ENCODE measurements around the gene IGLON5.

Gene IGLON5

DNA sequence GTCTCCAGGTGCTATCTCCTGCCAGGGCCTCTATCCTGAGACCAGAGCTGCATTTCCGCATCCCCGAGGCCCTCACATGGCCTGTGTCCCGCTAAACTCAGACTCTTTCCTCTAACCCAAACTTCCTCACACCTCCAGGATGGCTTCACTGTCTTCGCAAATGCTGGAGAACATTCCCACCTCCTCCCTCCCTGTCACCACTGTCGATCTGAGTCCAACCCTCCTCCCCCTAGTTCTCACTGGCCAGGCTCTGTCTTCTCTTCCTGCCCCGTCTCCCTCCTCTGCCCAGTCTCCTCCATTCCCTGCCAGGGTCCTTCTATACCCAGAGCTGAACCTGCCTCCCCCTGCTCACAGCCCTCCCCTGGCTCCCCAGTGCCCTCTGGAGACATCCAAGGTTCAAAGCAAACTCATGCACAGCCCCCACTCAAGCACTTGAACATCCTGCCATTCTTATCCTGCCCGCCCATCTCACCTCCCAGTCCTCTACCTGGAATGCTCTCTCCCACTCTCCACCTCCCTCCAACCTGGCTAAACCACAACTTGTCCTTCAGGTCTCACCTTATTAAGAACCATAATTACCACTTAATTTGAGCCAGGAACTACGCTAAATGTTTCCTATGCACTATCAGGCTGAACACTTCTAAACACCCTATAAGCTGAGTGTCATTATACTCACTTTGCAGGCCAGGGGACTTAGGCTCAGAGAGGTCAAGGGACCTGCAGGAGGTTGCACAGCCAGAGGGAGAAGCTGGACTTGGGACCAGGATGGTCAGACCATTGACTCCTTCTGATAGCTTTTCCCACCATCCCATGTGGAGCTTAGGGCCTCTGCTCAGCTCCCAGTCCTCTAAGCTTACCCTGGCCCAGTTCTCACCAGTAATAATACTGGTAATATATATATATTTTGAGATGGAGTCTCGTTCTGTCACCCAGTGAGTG is 31.5 kb downstream of the IGLON5 start:
- DNase-seq (ENCODE audit: low read depth): no peak
- TF ChIP-seq, protein P1, sequence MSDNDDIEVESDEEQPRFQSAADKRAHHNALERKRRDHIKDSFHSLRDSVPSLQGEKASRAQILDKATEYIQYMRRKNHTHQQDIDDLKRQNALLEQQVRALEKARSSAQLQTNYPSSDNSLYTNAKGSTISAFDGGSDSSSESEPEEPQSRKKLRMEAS (IDR thresholded peaks at IDR 0.05; ENCODE audit: low read depth, low read length): no peak
- TF ChIP-seq POLR2A (IDR thresholded peaks at IDR 0.05; ENCODE audit: extremely low read depth, insufficient read length): no peak
- no peak for TF ChIP-seq CTCF (IDR thresholded peaks at IDR 0.05; ENCODE audit: low read depth, low read length)
- TF ChIP-seq MYC (IDR thresholded peaks at IDR 0.05; ENCODE audit: low read depth, low read length): no peak
- no peak overlapping the region for H3K4me3 ChIP-seq (ENCODE audit: low read depth, low read length)

GRCh38 chr19:51345076-51345620 is 33.7 kb downstream of the IGLON5 start:
- no peak for TF ChIP-seq CTCF (IDR thresholded peaks at IDR 0.05; ENCODE audit: low read depth, low read length)
- no peak for TF ChIP-seq MYC (IDR thresholded peaks at IDR 0.05; ENCODE audit: low read depth, low read length)
- TF ChIP-seq, protein P1 (IDR thresholded peaks at IDR 0.05; ENCODE audit: low read depth, low read length): no peak
- no peak for TF ChIP-seq POLR2A (IDR thresholded peaks at IDR 0.05; ENCODE audit: extremely low read depth, insufficient read length)
- no peak for DNase-seq (ENCODE audit: low read depth)
- no peak overlapping the region for H3K4me3 ChIP-seq (ENCODE audit: low read depth, low read length)

DNA sequence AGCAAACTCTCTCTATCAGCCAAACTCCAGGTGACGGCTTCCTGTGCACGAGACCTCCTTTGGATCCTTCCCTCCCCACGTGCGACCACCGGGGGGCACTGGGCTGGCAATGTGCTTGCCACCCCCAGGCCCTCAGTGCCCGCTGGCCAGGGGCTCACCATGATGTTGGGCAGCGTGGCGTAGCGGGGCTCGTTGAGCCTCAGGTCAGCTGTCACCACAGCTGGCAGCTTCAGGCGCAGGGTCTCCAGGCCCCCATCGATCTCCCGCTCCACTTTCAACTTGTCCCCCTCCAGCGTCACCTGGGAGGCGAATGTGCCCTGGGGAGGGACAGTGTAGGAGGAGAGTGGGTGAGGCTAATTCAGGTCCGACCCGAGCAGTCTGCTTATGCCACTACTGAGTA is 35.3 kb downstream of the IGLON5 start:
- no peak for DNase-seq (ENCODE audit: low read depth)
- TF ChIP-seq POLR2A (IDR thresholded peaks at IDR 0.05; ENCODE audit: extremely low read depth, insufficient read length) (no peak), CTCF (IDR thresholded peaks at IDR 0.05; ENCODE audit: low read depth, low read length) (no peak), MYC (IDR thresholded peaks at IDR 0.05; ENCODE audit: low read depth, low read length) (no peak)
- TF ChIP-seq, protein P1 (IDR thresholded peaks at IDR 0.05; ENCODE audit: low read depth, low read length): no peak
- H3K4me3 ChIP-seq (ENCODE audit: low read depth, low read length): no peak overlapping the region

- no peak overlapping the region for H3K4me3 ChIP-seq (ENCODE audit: low read depth, low read length)
- TF ChIP-seq CTCF (IDR thresholded peaks at IDR 0.05; ENCODE audit: low read depth, low read length) (no peak), MYC (IDR thresholded peaks at IDR 0.05; ENCODE audit: low read depth, low read length) (no peak), POLR2A (IDR thresholded peaks at IDR 0.05; ENCODE audit: extremely low read depth, insufficient read length) (no peak)
- TF ChIP-seq, protein P1 (IDR thresholded peaks at IDR 0.05; ENCODE audit: low read depth, low read length): no peak
- no peak for DNase-seq (ENCODE audit: low read depth)
Observed at GRCh38 chr19:51347209-51347928, 35.9 kb downstream of the IGLON5 start.

GRCh38 chr19:51351266-51351990 is 40.0 kb downstream of the IGLON5 start:
- H3K4me3 ChIP-seq (ENCODE audit: low read depth, low read length): no peak overlapping the region
- no peak for DNase-seq (ENCODE audit: low read depth)
- no peak for TF ChIP-seq MYC (IDR thresholded peaks at IDR 0.05; ENCODE audit: low read depth, low read length)

All from NB4 (cell line).